H4 (cell line): ENCODE results near the gene HTR2A. TPM values are rescaled to one million over a fixed set of nuclear protein-coding genes. Genes with fewer than 3 reads are reported as not detected.
"Not testable (repeated sequence)": the region's sequence is repeated elsewhere in the genome, so short reads cannot be mapped to it uniquely, and the experiment has no call there.

Experiments
- DNase-seq: peaks from one replicate; pipeline ENCODE4 v3.0.0-alpha.2; 2015; ENCODE audit warnings: low spot score
- total RNA-seq: library from RNA; depleted of rRNA; stranded (reverse); fragments of >200 nt; shearing (Covaris generic); gene quantifications from 2 replicates; pipeline ENCODE4 v1.2.3, GENCODE V29; 2014; rRNA removed

HTR2A gene
- total RNA-seq, 1 experiment from 2014 or later, result 0.08 TPM

GRCh38 chr13:46810440-46810839, 86.4 kb downstream of the HTR2A start:
- no peak for DNase-seq

GRCh38 chr13:46804921-46805320, 91.9 kb downstream of the HTR2A start:
- DNase-seq, result not testable (repeated sequence)

- peak; percentile 50 for DNase-seq
Measured at GRCh38 chr13:46804391-46804815, 92.5 kb downstream of the HTR2A start.

GRCh38 chr13:46803586-46803985, 93.3 kb downstream of the HTR2A start:
- DNase-seq, result no peak

DNA sequence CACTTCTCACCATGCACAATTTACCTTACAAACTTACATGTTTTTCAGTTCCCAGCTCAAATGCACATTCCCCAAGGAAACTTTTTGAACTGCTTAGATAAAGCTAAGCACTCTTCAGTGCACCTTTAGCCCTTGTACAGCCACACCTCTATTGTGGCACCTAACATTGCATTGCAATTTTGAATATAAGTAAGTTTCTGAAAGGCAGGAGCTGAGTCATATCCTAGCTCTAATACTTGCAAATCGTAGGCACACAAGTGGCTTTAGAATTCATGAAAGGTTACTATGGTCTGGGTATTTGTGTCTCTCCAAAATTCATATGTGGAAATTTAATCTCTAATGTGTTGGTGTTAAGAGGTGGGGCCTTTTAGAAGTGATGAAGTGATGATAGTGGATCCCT, 95.0 kb downstream of the HTR2A start:
- DNase-seq, result no peak

DNA sequence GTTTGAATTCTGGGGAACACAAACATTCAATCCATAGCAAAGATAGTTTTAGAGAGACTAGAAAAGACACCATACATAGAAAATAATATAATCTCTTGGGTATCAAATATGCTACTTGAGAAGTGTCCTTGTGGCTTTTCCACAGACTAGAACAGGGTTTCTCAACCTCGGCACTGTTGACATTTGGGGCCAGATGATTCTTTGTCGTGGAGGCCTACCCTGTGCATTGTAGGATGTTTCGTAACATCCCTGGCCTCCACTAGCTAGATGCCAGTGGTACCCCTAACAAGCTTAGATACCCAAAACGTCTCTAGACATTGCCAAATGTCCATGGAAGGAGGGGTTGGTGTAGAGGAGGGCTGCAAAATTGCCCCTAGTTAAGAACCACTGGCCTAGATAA, 97.7 kb downstream of the HTR2A start:
- no peak for DNase-seq

DNA sequence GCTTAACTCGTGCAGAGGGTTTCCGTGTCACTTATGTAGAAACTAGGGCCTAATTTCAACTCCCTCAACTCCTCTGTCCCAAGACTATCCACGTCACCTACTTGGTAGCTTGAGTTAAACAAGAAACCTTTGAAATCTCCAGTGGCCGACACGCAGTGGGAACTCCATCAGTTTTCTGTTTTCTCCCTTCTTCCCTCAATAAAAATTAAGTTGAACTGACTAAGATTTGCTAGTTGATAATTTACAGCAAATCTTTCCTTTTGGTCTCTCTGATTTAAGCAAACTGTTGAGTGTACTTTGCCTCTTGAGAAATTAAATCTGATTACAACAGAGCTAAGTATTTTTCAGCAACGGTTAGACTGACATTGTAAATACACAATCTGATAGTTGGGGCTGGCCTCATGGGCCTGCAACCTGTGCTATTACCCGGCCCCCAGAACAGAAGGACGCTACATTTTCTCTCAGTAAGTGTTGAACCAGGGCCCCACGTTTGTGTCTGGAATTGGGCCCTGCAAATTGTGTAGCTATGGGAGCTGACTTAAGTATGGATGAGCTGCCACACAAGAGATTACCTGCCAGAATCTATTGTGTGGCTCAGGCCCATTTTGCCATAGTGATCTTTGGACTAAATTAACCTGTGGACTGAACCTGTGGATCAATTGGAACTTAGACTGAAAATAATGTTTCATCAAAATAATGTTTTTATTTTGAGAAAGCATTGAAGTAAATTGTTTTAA, 99.2 kb downstream of the HTR2A start:
- DNase-seq, result no peak

DNA sequence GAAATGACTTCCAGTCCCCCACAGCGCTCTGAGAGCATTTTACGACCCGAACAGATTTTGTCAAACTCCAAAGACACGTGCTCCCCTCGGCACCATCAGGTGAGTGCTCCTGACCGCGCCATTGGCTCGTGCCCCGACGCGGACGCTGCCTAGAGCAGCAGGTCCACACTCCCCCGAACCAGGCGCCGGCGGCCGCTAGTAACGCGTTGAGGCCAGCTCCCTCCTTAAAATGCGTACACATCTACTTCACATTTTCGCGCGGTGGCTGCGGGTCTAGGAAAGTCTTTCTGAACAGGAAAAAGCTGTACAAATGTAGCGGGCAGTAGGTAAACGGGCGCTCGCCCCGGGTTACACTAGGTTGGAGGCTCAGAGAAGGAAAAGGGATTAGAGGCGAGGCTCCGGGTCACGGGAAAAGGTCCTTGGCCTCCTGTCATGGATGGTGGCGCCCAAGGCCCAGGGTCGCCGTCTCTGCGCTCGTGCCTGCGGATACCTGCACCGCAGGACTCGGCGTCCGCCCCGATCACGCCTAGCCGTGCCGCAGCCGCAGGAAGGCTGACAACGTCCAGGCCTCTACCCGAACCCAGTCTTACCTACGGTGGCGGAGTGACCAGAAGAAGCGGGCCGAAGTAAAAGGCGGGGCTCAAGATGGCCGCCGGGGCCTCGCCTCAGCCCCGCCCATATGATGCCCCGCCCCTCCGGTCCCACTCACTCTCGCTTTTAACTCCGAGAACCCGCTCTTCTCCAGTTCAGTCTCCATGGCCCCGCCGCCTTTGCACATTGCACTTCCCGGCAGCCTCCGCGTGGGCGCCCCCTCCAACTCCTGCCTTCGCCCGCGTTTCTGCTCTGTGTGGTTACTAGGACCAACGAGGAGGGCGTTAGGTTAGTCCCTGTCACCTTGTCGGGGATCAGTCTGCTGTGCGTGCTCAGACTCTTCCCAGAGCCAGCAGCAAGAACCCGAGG, 100.1 kb downstream of the HTR2A start, which contains the start of gene ESD:
ESD (minus strand) TSS at position 647 of the 960 bp plus-strand sequence. CDS start 5,748 bp downstream, outside the sequence.
- peak; percentile 70 for DNase-seq

GRCh38 chr13:46796129-46796514, 100.7 kb downstream of the HTR2A start:
- no peak for DNase-seq

DNA sequence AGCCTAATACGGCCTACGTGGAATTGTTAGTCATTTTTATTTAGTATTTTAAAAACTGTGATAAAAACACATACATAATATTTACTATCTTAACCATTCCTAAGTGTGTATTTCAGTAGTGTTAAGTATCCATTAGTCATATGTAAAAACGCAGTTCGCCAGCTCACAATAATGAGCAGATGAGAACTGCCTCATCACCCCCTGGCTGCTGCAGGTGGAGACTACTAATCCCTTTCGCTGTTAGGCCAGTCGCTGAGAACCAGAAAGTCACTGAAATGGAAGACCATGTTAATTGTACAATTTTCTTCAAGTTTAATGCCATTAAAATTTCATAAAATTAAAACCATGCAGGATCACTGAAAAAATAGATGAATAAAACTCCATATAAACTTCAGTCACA, 101.5 kb downstream of the HTR2A start:
- DNase-seq, result no peak

GRCh38 chr13:46783504-46783903, 113.3 kb downstream of the HTR2A start:
- no peak for DNase-seq

GRCh38 chr13:46782691-46783090, 114.2 kb downstream of the HTR2A start:
- no peak for DNase-seq

GRCh38 chr13:46782066-46782465, 114.8 kb downstream of the HTR2A start:
- no peak for DNase-seq

Other genes with a start within 250 kb of the HTR2A start
- gene ESD, start 99.9 kb downstream of the HTR2A start, total RNA-seq, result 112 and 137 TPM in 2 replicates